H1 (cell line): ENCODE measurements around the gene KLHDC7A. TPM values are rescaled to one million over a fixed set of nuclear protein-coding genes. Genes with fewer than 3 reads are reported as not detected.

Experiments
- HDAC2 ChIP-seq, 2 experiments: fragments of 300-600 bp in 1 of 2; sonication (generic) in 1 of 2; IDR thresholded peaks; 2 replicates each; pipeline ENCODE4 v1.6.1; 2011 to 2012; ENCODE audit warnings: low read depth in 2 of 2, low read length in 2 of 2, mild to moderate bottlenecking in 2 of 2, moderate library complexity in 2 of 2, borderline replicate concordance in 1 of 2, inconsistent platforms in 1 of 2
- NRF1 ChIP-seq: IDR thresholded peaks from 2 replicates; pipeline ENCODE4 v1.6.1; 2011; ENCODE audit warnings: mild to moderate bottlenecking, low read depth, low read length, improper control_type of control experiment
- TEAD4 ChIP-seq: IDR thresholded peaks from 2 replicates; pipeline ENCODE4 v1.6.1; 2012; ENCODE audit warnings: low read depth, low read length, inconsistent platforms, mixed read lengths
- polyA plus RNA-seq, 7 experiments: library from polyadenylated mRNA; depleted of rRNA in 3 of 7; stranded (reverse) in 5 of 7; unstranded in 2 of 7; fragments of >200 nt in 5 of 7; fragments of 200-250 nt in 2 of 7; gene quantifications; 1 replicate in 5 of 7; 2 replicates in 1 of 7; 4 replicates in 1 of 7; pipeline versions ENCODE4 v1.2.1 to v1.2.3, GENCODE V29; 2011 to 2013; ENCODE audit warnings: missing spikeins in 2 of 7, mixed read lengths in 2 of 7
- total RNA-seq: library from RNA; stranded (reverse); fragmentation: NEBNext Ultra II Directional; extraction: Animal tissue kit (Norgen Biotek cat#: 25700); gene quantifications from 2 replicates; pipeline ENCODE4 v1.2.1, GENCODE V29; 2021
- TF ChIP-seq, protein P1 (sequence below): fragments of 300-600 bp; sonication (generic); IDR thresholded peaks from 2 replicates; pipeline ENCODE4 v1.7.1; 2012; ENCODE audit warnings: low read length, moderate library complexity, mild to moderate bottlenecking, inconsistent platforms; ENCODE audit not compliant: insufficient replicate concordance

KLHDC7A gene
- total and polyA plus RNA-seq, 2 of the 8 experiments (the other 6 are each of a cell fraction or from before 2014, with no cell fraction given) = 3.9 to 18.9 TPM

DNA sequence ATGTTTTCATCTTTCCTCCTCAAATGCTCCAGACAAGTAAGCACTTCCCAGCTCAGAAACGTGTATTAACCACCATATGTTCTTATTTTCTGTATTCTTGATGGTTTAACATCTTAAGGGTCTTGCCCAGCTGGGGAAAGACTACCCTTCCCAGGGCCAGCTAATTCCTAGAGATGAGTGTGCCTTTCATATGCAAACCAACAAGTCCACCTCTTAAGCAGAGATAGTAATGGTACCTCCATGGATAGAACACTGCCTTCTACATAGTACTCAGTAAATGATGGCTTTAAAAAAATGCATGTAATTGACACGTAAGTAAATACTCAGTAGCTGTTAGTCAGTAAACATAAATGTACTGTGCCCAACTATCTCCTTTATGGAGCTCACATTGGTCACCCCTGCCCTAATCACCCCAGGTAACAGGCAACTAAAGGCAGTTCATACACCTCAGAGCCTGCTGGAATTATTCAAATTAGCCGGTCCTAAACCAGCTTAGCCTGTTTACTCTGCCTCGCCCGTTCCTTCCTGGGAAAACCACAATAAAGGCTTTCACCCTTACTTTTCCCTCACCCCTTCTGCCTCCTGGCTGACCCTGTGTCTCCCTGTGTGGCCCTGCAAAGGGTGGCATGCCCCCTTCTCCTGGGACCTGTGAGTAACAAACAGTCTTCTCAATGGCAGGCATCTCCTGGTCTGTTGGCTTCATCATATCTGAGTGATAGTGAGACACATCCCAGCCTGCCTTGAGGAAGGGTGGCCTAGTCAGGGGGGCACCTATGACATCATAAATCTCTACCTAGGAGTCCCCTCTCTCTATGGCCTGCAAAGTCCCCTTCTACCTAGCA lies 40.1 kb upstream of the KLHDC7A start (continued):
- TF ChIP-seq, protein P1, sequence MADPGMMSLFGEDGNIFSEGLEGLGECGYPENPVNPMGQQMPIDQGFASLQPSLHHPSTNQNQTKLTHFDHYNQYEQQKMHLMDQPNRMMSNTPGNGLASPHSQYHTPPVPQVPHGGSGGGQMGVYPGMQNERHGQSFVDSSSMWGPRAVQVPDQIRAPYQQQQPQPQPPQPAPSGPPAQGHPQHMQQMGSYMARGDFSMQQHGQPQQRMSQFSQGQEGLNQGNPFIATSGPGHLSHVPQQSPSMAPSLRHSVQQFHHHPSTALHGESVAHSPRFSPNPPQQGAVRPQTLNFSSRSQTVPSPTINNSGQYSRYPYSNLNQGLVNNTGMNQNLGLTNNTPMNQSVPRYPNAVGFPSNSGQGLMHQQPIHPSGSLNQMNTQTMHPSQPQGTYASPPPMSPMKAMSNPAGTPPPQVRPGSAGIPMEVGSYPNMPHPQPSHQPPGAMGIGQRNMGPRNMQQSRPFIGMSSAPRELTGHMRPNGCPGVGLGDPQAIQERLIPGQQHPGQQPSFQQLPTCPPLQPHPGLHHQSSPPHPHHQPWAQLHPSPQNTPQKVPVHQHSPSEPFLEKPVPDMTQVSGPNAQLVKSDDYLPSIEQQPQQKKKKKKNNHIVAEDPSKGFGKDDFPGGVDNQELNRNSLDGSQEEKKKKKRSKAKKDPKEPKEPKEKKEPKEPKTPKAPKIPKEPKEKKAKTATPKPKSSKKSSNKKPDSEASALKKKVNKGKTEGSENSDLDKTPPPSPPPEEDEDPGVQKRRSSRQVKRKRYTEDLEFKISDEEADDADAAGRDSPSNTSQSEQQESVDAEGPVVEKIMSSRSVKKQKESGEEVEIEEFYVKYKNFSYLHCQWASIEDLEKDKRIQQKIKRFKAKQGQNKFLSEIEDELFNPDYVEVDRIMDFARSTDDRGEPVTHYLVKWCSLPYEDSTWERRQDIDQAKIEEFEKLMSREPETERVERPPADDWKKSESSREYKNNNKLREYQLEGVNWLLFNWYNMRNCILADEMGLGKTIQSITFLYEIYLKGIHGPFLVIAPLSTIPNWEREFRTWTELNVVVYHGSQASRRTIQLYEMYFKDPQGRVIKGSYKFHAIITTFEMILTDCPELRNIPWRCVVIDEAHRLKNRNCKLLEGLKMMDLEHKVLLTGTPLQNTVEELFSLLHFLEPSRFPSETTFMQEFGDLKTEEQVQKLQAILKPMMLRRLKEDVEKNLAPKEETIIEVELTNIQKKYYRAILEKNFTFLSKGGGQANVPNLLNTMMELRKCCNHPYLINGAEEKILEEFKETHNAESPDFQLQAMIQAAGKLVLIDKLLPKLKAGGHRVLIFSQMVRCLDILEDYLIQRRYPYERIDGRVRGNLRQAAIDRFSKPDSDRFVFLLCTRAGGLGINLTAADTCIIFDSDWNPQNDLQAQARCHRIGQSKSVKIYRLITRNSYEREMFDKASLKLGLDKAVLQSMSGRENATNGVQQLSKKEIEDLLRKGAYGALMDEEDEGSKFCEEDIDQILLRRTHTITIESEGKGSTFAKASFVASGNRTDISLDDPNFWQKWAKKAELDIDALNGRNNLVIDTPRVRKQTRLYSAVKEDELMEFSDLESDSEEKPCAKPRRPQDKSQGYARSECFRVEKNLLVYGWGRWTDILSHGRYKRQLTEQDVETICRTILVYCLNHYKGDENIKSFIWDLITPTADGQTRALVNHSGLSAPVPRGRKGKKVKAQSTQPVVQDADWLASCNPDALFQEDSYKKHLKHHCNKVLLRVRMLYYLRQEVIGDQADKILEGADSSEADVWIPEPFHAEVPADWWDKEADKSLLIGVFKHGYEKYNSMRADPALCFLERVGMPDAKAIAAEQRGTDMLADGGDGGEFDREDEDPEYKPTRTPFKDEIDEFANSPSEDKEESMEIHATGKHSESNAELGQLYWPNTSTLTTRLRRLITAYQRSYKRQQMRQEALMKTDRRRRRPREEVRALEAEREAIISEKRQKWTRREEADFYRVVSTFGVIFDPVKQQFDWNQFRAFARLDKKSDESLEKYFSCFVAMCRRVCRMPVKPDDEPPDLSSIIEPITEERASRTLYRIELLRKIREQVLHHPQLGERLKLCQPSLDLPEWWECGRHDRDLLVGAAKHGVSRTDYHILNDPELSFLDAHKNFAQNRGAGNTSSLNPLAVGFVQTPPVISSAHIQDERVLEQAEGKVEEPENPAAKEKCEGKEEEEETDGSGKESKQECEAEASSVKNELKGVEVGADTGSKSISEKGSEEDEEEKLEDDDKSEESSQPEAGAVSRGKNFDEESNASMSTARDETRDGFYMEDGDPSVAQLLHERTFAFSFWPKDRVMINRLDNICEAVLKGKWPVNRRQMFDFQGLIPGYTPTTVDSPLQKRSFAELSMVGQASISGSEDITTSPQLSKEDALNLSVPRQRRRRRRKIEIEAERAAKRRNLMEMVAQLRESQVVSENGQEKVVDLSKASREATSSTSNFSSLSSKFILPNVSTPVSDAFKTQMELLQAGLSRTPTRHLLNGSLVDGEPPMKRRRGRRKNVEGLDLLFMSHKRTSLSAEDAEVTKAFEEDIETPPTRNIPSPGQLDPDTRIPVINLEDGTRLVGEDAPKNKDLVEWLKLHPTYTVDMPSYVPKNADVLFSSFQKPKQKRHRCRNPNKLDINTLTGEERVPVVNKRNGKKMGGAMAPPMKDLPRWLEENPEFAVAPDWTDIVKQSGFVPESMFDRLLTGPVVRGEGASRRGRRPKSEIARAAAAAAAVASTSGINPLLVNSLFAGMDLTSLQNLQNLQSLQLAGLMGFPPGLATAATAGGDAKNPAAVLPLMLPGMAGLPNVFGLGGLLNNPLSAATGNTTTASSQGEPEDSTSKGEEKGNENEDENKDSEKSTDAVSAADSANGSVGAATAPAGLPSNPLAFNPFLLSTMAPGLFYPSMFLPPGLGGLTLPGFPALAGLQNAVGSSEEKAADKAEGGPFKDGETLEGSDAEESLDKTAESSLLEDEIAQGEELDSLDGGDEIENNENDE = no peak
- TF ChIP-seq NRF1 (no peak), TEAD4 (no peak), HDAC2 (IDR thresholded peaks at IDR 0.05; ENCODE audit: borderline replicate concordance in 1 of 2, low read depth in 2 of 2, low read length in 2 of 2) (no peak)
